ENCODE results near the gene CST9L. TPM values are rescaled to one million over a fixed set of nuclear protein-coding genes. Genes with fewer than 3 reads are reported as not detected.

The CST9L gene
- total and polyA plus RNA-seq, 4 experiments from 2014 or later, result not detected

- Mint-ChIP-seq H3K4me1 (no peaks in the 10 kb centered on the region), H3K4me3 (no peak overlapping the region), H3K27me3 (no peaks in the 10 kb centered on the region), H3K27ac (no peak overlapping the region), H3K9me3 (no peaks in the 10 kb centered on the region), H3K36me3 (no peaks in the 10 kb centered on the region)
- no peaks in the 10 kb centered on the region for H3K27me3 ChIP-seq (ENCODE audit: insufficient read depth, low read length)
- no peak for DNase-seq
- ChIA-PET POLR2A (ENCODE audit: partially characterized antibody) (no interaction called here), CTCF (ENCODE audit: partially characterized antibody) (no interaction called here)
- intact Hi-C loops (cut with micrococcal nuclease), result no loop called here
- H3K9me3 ChIP-seq (ENCODE audit: control insufficient read depth in 1 of 2, low read length in 2 of 2), result no peaks in the 10 kb centered on the region
- no peaks in the 10 kb centered on the region for H3K36me3 ChIP-seq (ENCODE audit: insufficient read depth, low read length)
- no peaks in the 10 kb centered on the region for H3K4me1 ChIP-seq (ENCODE audit: insufficient read depth, low read length)
- H3K27ac ChIP-seq (ENCODE audit: low read depth, low read length), result no peak overlapping the region
- no peak overlapping the region for H3K4me3 ChIP-seq (ENCODE audit: low read length in 2 of 2)
Observed at GRCh38 chr20:23598481-23598880, 30.2 kb upstream of the CST9L start.

DNA sequence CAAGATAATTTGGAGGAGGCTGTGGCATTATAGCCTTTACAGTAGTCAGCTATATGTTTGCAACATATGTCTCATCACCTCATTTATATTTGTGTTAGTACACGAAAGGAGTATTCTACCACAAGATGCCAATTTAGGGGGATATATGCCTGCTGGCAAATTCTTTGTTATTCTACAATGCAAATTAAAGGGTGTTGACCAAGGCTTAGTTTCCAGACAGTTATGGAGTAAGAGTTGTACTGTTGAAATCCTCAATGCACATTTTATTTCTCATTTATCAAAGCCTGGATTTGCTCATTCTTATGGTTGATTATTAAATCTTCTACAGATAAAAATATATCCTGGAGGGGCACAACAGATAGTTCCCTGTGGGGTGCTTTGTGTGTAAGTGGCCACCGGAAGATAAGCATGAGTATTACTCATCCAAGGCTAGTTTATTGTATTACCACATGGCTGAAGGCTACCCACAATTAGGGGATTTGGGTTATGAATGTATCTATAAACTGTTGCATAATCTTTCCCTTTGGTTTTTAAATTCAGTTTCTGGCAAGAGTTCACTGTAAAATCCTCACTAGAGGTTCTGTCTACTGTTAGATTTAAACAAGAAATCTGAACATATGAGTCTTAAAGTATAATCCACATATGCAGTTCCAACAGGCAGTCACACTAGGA, 28.4 kb upstream of the CST9L start:
- no peak overlapping the region for H3K4me3 Mint-ChIP-seq
- no peaks in the 10 kb centered on the region for H3K27me3 Mint-ChIP-seq
- Histone ChIP-seq H3K27ac (ENCODE audit: low read depth, low read length) (no peak overlapping the region), H3K4me1 (ENCODE audit: insufficient read depth, low read length) (no peaks in the 10 kb centered on the region), H3K36me3 (ENCODE audit: insufficient read depth, low read length) (no peaks in the 10 kb centered on the region), H3K4me3 (ENCODE audit: low read length in 2 of 2) (no peak overlapping the region), H3K27me3 (ENCODE audit: insufficient read depth, low read length) (no peaks in the 10 kb centered on the region), H3K9me3 (ENCODE audit: control insufficient read depth in 1 of 2, low read length in 2 of 2) (no peaks in the 10 kb centered on the region)
- no peaks in the 10 kb centered on the region for H3K9me3 Mint-ChIP-seq
- H3K4me1 Mint-ChIP-seq, result no peaks in the 10 kb centered on the region
- intact Hi-C loops (cut with micrococcal nuclease), result no loop called here
- POLR2A ChIA-PET (ENCODE audit: partially characterized antibody), result no interaction called here
- CTCF ChIA-PET (ENCODE audit: partially characterized antibody), result no interaction called here
- DNase-seq, result no peak
- H3K27ac Mint-ChIP-seq, result no peak overlapping the region
- no peaks in the 10 kb centered on the region for H3K36me3 Mint-ChIP-seq

GRCh38 chr20:23595941-23596340, 27.7 kb upstream of the CST9L start:
- intact Hi-C loops (cut with micrococcal nuclease), result no loop called here
- POLR2A ChIA-PET (ENCODE audit: partially characterized antibody), result no interaction called here
- Histone ChIP-seq H3K36me3 (ENCODE audit: insufficient read depth, low read length) (no peaks in the 10 kb centered on the region), H3K4me1 (ENCODE audit: insufficient read depth, low read length) (no peaks in the 10 kb centered on the region), H3K4me3 (ENCODE audit: low read length in 2 of 2) (no peak overlapping the region), H3K27me3 (ENCODE audit: insufficient read depth, low read length) (no peaks in the 10 kb centered on the region), H3K27ac (ENCODE audit: low read depth, low read length) (no peak overlapping the region), H3K9me3 (ENCODE audit: control insufficient read depth in 1 of 2, low read length in 2 of 2) (no peaks in the 10 kb centered on the region)
- Mint-ChIP-seq H3K4me1 (no peaks in the 10 kb centered on the region), H3K36me3 (no peaks in the 10 kb centered on the region), H3K27ac (no peak overlapping the region), H3K9me3 (no peaks in the 10 kb centered on the region), H3K4me3 (no peak overlapping the region), H3K27me3 (no peaks in the 10 kb centered on the region)
- DNase-seq, result no peak
- CTCF ChIA-PET (ENCODE audit: partially characterized antibody), result no interaction called here

DNA sequence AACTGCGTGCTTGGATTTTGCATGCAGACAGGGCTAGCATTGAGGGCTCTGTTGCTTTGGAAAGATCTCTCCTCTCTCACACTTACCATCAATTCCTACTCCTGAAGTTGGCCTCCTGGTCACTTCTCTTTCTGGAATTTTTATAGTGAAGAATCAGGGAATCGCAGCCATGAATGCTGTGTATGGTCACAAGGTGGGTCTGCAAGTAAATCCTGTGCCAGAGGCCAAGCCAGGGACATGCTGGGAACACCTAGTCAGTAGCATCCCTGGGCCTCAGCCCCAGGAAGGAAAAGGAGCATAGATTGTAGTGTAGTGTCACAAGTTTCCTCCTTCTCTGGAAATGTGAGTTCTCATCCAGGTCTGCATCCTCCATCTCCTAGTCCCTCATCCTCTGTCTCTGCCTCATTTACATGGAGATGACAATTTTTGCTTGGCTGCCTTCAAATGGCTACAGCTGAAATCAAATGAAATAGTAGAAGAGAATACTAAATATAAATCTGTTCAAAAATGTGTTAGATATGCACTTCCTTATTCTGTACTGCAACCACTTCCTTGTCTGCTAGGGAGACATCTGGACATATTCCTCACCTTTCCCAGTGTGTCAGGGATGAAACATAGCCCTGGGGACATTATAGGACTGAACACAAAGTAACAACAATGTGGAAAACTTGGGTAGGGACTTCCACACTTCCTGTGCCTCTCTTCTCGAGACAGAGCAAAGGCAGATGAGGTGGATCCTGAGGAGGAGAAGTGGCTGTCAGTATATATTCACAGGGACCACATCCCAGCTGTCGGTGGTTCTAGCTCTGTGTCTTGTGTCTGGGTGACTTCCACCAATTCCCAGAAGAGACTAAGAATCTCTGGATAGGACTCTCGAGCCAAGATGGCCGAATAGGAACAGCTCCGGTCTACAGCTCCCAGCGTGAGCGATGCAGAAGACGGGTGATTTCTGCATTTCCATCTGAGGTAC, 20.4 kb upstream of the CST9L start:
- no peaks in the 10 kb centered on the region for H3K36me3 Mint-ChIP-seq
- peak overlapping the region in 3 of 8 donors; percentile 39 to 66 (median 39) for H3K4me3 Mint-ChIP-seq
- peaks cover 0 to 8% (median 0%) of the 10 kb centered on the region in 8 donors for H3K9me3 Mint-ChIP-seq
- no peaks in the 10 kb centered on the region for H3K36me3 ChIP-seq (ENCODE audit: insufficient read depth, low read length)
- H3K9me3 ChIP-seq (ENCODE audit: control insufficient read depth in 1 of 2, low read length in 2 of 2), result no peaks in the 10 kb centered on the region
- H3K27ac ChIP-seq (ENCODE audit: low read depth, low read length), result no peak overlapping the region
- no peaks in the 10 kb centered on the region for H3K27me3 ChIP-seq (ENCODE audit: insufficient read depth, low read length)
- no peak for DNase-seq
- POLR2A ChIA-PET (ENCODE audit: partially characterized antibody), result no interaction called here
- no peaks in the 10 kb centered on the region for H3K4me1 Mint-ChIP-seq
- H3K4me1 ChIP-seq (ENCODE audit: insufficient read depth, low read length), result no peaks in the 10 kb centered on the region
- peak overlapping the region in 1 of 7 donors; percentile 77 for H3K27ac Mint-ChIP-seq
- intact Hi-C loops (cut with micrococcal nuclease), result no loop called here
- no peak overlapping the region for H3K4me3 ChIP-seq (ENCODE audit: low read length in 2 of 2)
- H3K27me3 Mint-ChIP-seq, result peaks cover 2 to 20% of the 10 kb centered on the region in 2 donors
- CTCF ChIA-PET (ENCODE audit: partially characterized antibody), result no interaction called here

GRCh38 chr20:23587631-23588030, 19.3 kb upstream of the CST9L start:
- H3K27ac ChIP-seq (ENCODE audit: low read depth, low read length), result no peak overlapping the region
- no peak for DNase-seq
- Mint-ChIP-seq H3K27ac (no peak overlapping the region), H3K4me3 (no peak overlapping the region), H3K36me3 (no peaks in the 10 kb centered on the region), H3K9me3 (peaks cover 0 to 8% (median 0%) of the 10 kb centered on the region in 8 donors), H3K4me1 (no peaks in the 10 kb centered on the region), H3K27me3 (peaks cover 4 to 20% of the 10 kb centered on the region in 2 donors)
- POLR2A ChIA-PET (ENCODE audit: partially characterized antibody), result no interaction called here
- no peaks in the 10 kb centered on the region for H3K4me1 ChIP-seq (ENCODE audit: insufficient read depth, low read length)
- H3K27me3 ChIP-seq (ENCODE audit: insufficient read depth, low read length), result no peaks in the 10 kb centered on the region
- intact Hi-C loops (cut with micrococcal nuclease), result no loop called here
- H3K9me3 ChIP-seq (ENCODE audit: control insufficient read depth in 1 of 2, low read length in 2 of 2), result no peaks in the 10 kb centered on the region
- CTCF ChIA-PET (ENCODE audit: partially characterized antibody), result no interaction called here
- H3K36me3 ChIP-seq (ENCODE audit: insufficient read depth, low read length), result no peaks in the 10 kb centered on the region
- no peak overlapping the region for H3K4me3 ChIP-seq (ENCODE audit: low read length in 2 of 2)

DNA sequence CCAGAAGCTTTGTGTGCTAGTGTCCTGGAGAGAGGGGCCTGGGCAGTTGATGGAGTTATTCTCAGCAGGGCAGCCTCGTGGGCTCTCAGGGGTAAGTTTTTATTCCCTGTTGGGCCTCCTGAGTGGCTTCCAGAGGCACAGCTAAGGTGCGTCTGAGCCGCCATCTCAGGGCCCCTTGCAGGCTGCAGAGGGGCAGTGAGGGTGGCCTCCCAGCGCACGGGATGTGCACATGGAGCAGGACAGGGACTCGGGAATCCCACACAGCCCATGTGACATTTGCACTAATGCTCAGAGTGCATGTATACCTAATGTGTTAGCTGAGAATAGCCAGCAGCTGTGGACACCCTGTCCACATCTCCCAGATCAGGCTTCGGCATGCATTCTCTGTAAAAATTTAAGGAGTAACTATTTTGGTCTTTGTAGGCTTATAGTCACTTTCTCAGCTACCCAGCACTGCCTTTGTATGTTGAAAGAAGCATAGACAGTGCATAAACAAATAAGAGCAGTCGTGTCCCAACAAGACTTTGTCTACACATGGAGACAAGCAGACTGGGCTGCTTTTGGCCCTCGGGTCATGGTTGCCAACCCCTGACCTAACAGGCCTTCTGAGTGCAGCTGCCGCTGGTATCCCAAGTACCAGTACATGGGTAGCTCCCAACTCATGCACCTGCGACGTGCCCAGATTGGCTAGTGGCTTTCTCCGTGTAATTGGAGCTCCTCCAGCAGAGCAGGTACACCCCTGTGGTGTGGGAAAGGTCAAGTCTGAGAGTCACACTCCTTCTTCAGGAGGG, 18.6 kb upstream of the CST9L start:
- H3K27ac ChIP-seq (ENCODE audit: low read depth, low read length), result no peak overlapping the region
- H3K4me3 ChIP-seq (ENCODE audit: low read length in 2 of 2), result no peak overlapping the region
- H3K27me3 Mint-ChIP-seq, result peaks cover 4 to 24% of the 10 kb centered on the region in 2 donors
- peak overlapping the region in 1 of 7 donors; percentile 9 for H3K27ac Mint-ChIP-seq
- no peaks in the 10 kb centered on the region for H3K36me3 Mint-ChIP-seq
- H3K4me3 Mint-ChIP-seq, result no peak overlapping the region
- ChIA-PET CTCF (ENCODE audit: partially characterized antibody) (no interaction called here), POLR2A (ENCODE audit: partially characterized antibody) (no interaction called here)
- no peaks in the 10 kb centered on the region for H3K4me1 Mint-ChIP-seq
- DNase-seq, result no peak
- H3K9me3 ChIP-seq (ENCODE audit: control insufficient read depth in 1 of 2, low read length in 2 of 2), result no peaks in the 10 kb centered on the region
- no peaks in the 10 kb centered on the region for H3K27me3 ChIP-seq (ENCODE audit: insufficient read depth, low read length)
- intact Hi-C loops (cut with micrococcal nuclease), result no loop called here
- H3K9me3 Mint-ChIP-seq, result peaks cover 0 to 8% (median 0%) of the 10 kb centered on the region in 8 donors
- no peaks in the 10 kb centered on the region for H3K4me1 ChIP-seq (ENCODE audit: insufficient read depth, low read length)
- no peaks in the 10 kb centered on the region for H3K36me3 ChIP-seq (ENCODE audit: insufficient read depth, low read length)
